ENCODE measurements around the gene TGFBRAP1. TPM values are rescaled to one million over a fixed set of nuclear protein-coding genes. Genes with fewer than 3 reads are reported as not detected.

The TGFBRAP1 gene
- total and polyA plus RNA-seq, 4 donors: 1.8 to 10.4 (median 6.8) TPM

DNA sequence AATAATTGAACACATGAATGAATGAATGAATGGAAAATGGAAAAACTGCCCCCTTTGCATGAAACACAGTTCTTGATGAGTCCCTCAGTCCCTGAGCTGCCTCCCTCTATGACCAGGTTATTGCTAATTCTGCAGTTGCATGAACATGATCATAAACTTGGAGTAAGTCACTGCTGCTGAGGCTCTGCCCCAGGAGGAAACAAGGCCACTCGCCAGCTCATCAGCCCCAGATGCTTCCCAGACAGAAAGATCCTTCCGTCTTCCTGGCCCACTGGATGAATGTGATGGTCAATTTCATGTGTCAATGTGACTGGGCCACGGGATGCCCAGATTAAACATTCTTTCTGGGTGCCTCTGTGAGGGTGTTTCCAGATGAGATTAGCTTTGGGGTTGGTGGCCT is 71.6 kb downstream of the TGFBRAP1 start:
- Histone ChIP-seq H3K27me3 (ENCODE audit: control insufficient read depth in 4 of 4, insufficient read depth in 4 of 4, low read length in 3 of 4) (no peaks in the 10 kb centered on the region), H3K9ac (ENCODE audit: low read depth in 1 of 2, low read length in 2 of 2) (no peak overlapping the region), H3K36me3 (ENCODE audit: control insufficient read depth in 4 of 4, insufficient read depth in 3 of 4, low read depth in 1 of 4, low read length in 3 of 4) (no peaks in the 10 kb centered on the region), H3K27ac (ENCODE audit: low read depth in 1 of 2, low read length in 2 of 2) (no peak overlapping the region), H3K4me3 (ENCODE audit: low read depth in 1 of 3, low read length in 3 of 3) (no peak overlapping the region), H3K9me3 (ENCODE audit: control insufficient read depth in 4 of 4, low read length in 3 of 4) (no peaks in the 10 kb centered on the region), H3K4me1 (ENCODE audit: control insufficient read depth in 4 of 4, insufficient read depth in 4 of 4, low read length in 3 of 4) (no peaks in the 10 kb centered on the region)
- DNase-seq (ENCODE audit: low spot score): no peak
- WGBS: 94% methylated on average over 3 of the region's 3 CpGs
- TF ChIP-seq RAD21 (IDR thresholded peaks at IDR 0.05): no peak
- no peak for TF ChIP-seq FOXA1 (IDR thresholded peaks at IDR 0.05)
- no peak for TF ChIP-seq CTCF (IDR thresholded peaks at IDR 0.05; ENCODE audit: low read depth, low read length, missing input control)
- TF ChIP-seq MAX (IDR thresholded peaks at IDR 0.05): no peak
- TF ChIP-seq, protein P1, sequence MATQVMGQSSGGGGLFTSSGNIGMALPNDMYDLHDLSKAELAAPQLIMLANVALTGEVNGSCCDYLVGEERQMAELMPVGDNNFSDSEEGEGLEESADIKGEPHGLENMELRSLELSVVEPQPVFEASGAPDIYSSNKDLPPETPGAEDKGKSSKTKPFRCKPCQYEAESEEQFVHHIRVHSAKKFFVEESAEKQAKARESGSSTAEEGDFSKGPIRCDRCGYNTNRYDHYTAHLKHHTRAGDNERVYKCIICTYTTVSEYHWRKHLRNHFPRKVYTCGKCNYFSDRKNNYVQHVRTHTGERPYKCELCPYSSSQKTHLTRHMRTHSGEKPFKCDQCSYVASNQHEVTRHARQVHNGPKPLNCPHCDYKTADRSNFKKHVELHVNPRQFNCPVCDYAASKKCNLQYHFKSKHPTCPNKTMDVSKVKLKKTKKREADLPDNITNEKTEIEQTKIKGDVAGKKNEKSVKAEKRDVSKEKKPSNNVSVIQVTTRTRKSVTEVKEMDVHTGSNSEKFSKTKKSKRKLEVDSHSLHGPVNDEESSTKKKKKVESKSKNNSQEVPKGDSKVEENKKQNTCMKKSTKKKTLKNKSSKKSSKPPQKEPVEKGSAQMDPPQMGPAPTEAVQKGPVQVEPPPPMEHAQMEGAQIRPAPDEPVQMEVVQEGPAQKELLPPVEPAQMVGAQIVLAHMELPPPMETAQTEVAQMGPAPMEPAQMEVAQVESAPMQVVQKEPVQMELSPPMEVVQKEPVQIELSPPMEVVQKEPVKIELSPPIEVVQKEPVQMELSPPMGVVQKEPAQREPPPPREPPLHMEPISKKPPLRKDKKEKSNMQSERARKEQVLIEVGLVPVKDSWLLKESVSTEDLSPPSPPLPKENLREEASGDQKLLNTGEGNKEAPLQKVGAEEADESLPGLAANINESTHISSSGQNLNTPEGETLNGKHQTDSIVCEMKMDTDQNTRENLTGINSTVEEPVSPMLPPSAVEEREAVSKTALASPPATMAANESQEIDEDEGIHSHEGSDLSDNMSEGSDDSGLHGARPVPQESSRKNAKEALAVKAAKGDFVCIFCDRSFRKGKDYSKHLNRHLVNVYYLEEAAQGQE (IDR thresholded peaks at IDR 0.05): no peak
- no peak for TF ChIP-seq RXRA (IDR thresholded peaks at IDR 0.05)
- TF ChIP-seq HNF4A (conservative IDR thresholded peaks at IDR 0.05): no peak
- TF ChIP-seq YY1 (IDR thresholded peaks at IDR 0.05): no peak
- no peak for TF ChIP-seq ATF3 (IDR thresholded peaks at IDR 0.05)
- no peak for TF ChIP-seq SP1 (IDR thresholded peaks at IDR 0.05)
- TF ChIP-seq NR2F2 (IDR thresholded peaks at IDR 0.05): no peak
- no peak for TF ChIP-seq TAF1 (conservative IDR thresholded peaks at IDR 0.05)

DNA sequence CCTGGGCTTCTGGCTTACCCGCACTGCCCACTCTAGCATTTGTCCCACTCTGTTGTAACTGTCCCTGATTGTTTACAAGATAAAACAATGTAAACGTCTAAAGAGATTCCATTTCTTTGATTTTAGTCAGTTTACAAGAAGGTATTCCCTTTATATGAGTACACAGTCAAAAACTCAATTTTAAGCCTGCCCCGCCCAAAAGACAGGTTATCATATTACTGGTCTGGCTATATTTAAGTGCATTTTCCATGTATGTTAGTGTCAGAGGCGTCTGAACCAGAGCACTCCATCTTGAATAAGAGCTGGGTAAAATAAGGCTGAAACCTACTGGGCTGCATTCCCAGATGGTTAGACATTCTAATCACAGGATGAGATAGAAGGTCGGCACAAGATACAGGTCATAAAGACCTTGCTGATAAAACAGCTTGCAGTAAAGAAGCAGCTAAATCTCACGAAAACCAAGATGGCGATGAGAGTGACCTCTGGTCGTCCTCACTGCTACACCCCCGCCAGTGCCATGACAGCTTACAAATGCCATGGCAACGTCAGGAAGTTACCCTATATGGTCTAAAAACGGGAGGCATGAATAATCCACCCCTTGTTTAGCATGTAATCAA is 73.0 kb downstream of the TGFBRAP1 start:
- Histone ChIP-seq H3K36me3 (ENCODE audit: control insufficient read depth in 4 of 4, insufficient read depth in 3 of 4, low read depth in 1 of 4, low read length in 3 of 4) (no peaks in the 10 kb centered on the region), H3K9ac (ENCODE audit: low read depth in 1 of 2, low read length in 2 of 2) (no peak overlapping the region), H3K4me3 (ENCODE audit: low read depth in 1 of 3, low read length in 3 of 3) (no peak overlapping the region), H3K4me1 (ENCODE audit: control insufficient read depth in 4 of 4, insufficient read depth in 4 of 4, low read length in 3 of 4) (no peaks in the 10 kb centered on the region), H3K9me3 (ENCODE audit: control insufficient read depth in 4 of 4, low read length in 3 of 4) (no peaks in the 10 kb centered on the region), H3K27me3 (ENCODE audit: control insufficient read depth in 4 of 4, insufficient read depth in 4 of 4, low read length in 3 of 4) (no peaks in the 10 kb centered on the region), H3K27ac (ENCODE audit: low read depth in 1 of 2, low read length in 2 of 2) (no peak overlapping the region)
- no peak for DNase-seq (ENCODE audit: low spot score)
- 72% methylated on average over 11 of the region's 11 CpGs for WGBS
- TF ChIP-seq ZBTB33 (IDR thresholded peaks at IDR 0.05): no peak
- TF ChIP-seq FOXA2 (IDR thresholded peaks at IDR 0.05): no peak
- no peak for TF ChIP-seq RAD21 (IDR thresholded peaks at IDR 0.05)
- TF ChIP-seq YY1 (IDR thresholded peaks at IDR 0.05): no peak
- TF ChIP-seq MAX (IDR thresholded peaks at IDR 0.05): no peak
- no peak for TF ChIP-seq HNF4A (conservative IDR thresholded peaks at IDR 0.05)
- TF ChIP-seq ATF3 (IDR thresholded peaks at IDR 0.05): no peak
- TF ChIP-seq NR2F2 (IDR thresholded peaks at IDR 0.05): no peak
- TF ChIP-seq, protein P1 (IDR thresholded peaks at IDR 0.05): no peak
- TF ChIP-seq FOXA1 (IDR thresholded peaks at IDR 0.05): no peak
- TF ChIP-seq JUND (IDR thresholded peaks at IDR 0.05): no peak
- TF ChIP-seq HNF4G (IDR thresholded peaks at IDR 0.05): no peak
- TF ChIP-seq SP1 (IDR thresholded peaks at IDR 0.05): no peak
- no peak for TF ChIP-seq EGR1 (IDR thresholded peaks at IDR 0.05; ENCODE audit: low read depth in 2 of 2)
- no peak for TF ChIP-seq TAF1 (conservative IDR thresholded peaks at IDR 0.05)

Data from liver (tissue), 9 donors.